ENCODE results near the gene YRDC. TPM values are rescaled to one million over a fixed set of nuclear protein-coding genes. Genes with fewer than 3 reads are reported as not detected.

YRDC gene
- total and polyA plus RNA-seq, 9 of the 15 experiments (the other 6 are each of a cell fraction or from before 2014, with no cell fraction given): 11.1 to 58.5 (median 49.8) TPM

GRCh38 chr1:37763791-37764413 lies 44.1 kb downstream of the YRDC start:
- POLR2A ChIA-PET: interaction anchor here (0.6 to 1.3 kb wide), 2 partner anchors 13 to 14 kb away, joined by 4 read pairs; no protein-coding TSS in a partner anchor
- no TSS peak for BruUV-seq (replicated peaks)
- DNase-seq (ENCODE audit: extremely low read depth in 1 of 4, low spot score in 3 of 4) (no peak), FAIRE-seq (no peak), ATAC-seq (no peak)
- TF ChIP-seq ZBTB1 (CRISPR knock-in tag; IDR thresholded peaks at IDR 0.05; ENCODE audit: borderline replicate concordance, low read depth) (no peak), CEBPZ (IDR thresholded peaks at IDR 0.05; ENCODE audit: borderline replicate concordance, low read depth, low read length) (no peak), FOXA3 (CRISPR knock-in tag; conservative IDR thresholded peaks at IDR 0.05 in 1 of 2, IDR thresholded peaks at IDR 0.05 in 1 of 2) (no peak), TCF3 (CRISPR knock-in tag; IDR thresholded peaks at IDR 0.05) (no peak), PTRF (tag; IDR thresholded peaks at IDR 0.05) (no peak), SREBF1 (IDR thresholded peaks at IDR 0.05; ENCODE audit: borderline replicate concordance, low read depth, low read length) (no peak), EP400 (IDR thresholded peaks at IDR 0.05) (no peak), BRF1 (IDR thresholded peaks at IDR 0.05; ENCODE audit: borderline replicate concordance, extremely low read depth, insufficient read length) (no peak), ZSCAN29 (IDR thresholded peaks at IDR 0.05) (no peak), FOSL1 (tag; conservative IDR thresholded peaks at IDR 0.05) (no peak), CBX5 (IDR thresholded peaks at IDR 0.05; ENCODE audit: borderline replicate concordance, low read depth) (no peak)
- TF ChIP-seq, protein P1, sequence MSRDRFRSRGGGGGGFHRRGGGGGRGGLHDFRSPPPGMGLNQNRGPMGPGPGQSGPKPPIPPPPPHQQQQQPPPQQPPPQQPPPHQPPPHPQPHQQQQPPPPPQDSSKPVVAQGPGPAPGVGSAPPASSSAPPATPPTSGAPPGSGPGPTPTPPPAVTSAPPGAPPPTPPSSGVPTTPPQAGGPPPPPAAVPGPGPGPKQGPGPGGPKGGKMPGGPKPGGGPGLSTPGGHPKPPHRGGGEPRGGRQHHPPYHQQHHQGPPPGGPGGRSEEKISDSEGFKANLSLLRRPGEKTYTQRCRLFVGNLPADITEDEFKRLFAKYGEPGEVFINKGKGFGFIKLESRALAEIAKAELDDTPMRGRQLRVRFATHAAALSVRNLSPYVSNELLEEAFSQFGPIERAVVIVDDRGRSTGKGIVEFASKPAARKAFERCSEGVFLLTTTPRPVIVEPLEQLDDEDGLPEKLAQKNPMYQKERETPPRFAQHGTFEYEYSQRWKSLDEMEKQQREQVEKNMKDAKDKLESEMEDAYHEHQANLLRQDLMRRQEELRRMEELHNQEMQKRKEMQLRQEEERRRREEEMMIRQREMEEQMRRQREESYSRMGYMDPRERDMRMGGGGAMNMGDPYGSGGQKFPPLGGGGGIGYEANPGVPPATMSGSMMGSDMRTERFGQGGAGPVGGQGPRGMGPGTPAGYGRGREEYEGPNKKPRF (IDR thresholded peaks at IDR 0.05; ENCODE audit: low read depth, low read length): no peak
- H3K36me3 ChIP-seq (ENCODE audit: control insufficient read depth, insufficient read depth, low read length): no peaks in the 10 kb centered on the region
- H3K4me3 ChIP-seq: no peak overlapping the region
- no peak overlapping the region for H3K4me2 ChIP-seq (ENCODE audit: insufficient read depth, low read length)
- no peaks in the 10 kb centered on the region for H3K9me3 ChIP-seq (replicated peaks; ENCODE audit: control insufficient read depth, insufficient read depth, low read depth, low read length)
- peaks cover 4 to 34% of the 10 kb centered on the region in 2 experiments; a peak in 3 of 5 replicates for H3K4me1 ChIP-seq (replicated peaks in 1 of 2; ENCODE audit: control insufficient read depth in 2 of 2, insufficient read depth in 2 of 2, low read length in 2 of 2)
- no peaks in the 10 kb centered on the region for H3K9me1 ChIP-seq (ENCODE audit: control insufficient read depth, insufficient read depth, low read length)
- H2AFZ ChIP-seq (ENCODE audit: low read depth, low read length): no peak overlapping the region
- H3K27me3 ChIP-seq (ENCODE audit: control insufficient read depth in 2 of 2, insufficient read depth in 2 of 2, low read length in 2 of 2): peaks cover 34 to 42% of the 10 kb centered on the region in 2 experiments
- intact Hi-C loops (cut with micrococcal nuclease) (loop anchor here (10.0 kb wide), 1 partner anchor 159 kb away; no protein-coding TSS in a partner anchor), in situ Hi-C loops (cut with MboI) (no loop called here)
- CTCF ChIA-PET (ENCODE audit: low intra/inter-chr PET ratio): no interaction called here
- 26% methylated on average over 25 of the region's 25 CpGs for WGBS (ENCODE audit: insufficient coverage, low coverage, missing lambda C conversion rate)
- H3K9ac ChIP-seq (ENCODE audit: insufficient read depth in 1 of 2, low read depth in 2 of 2, low read length in 2 of 2): no peak overlapping the region
- no peak overlapping the region for H3K27ac ChIP-seq (ENCODE audit: extremely low read depth, low read depth, low read length)
- H3K79me2 ChIP-seq (ENCODE audit: control insufficient read depth, insufficient read depth, low read length): no peaks in the 10 kb centered on the region
- H4K20me1 ChIP-seq (replicated peaks; ENCODE audit: control insufficient read depth, insufficient read depth, low read length): peaks cover 11% of the 10 kb centered on the region
